K562 (cell line): ENCODE measurements around the gene RAD51D.

Experiments used
- CEBPB ChIP-seq: fragments of 450-650 bp; IDR thresholded peaks from 2 replicates; pipeline ENCODE4 v1.6.1; 2016; ENCODE audit warnings: missing genetic modification characterization, missing compliant biosample characterization
- CTCF ChIP-seq, 3 experiments: IDR thresholded peaks in 2 of 3; conservative IDR thresholded peaks in 1 of 3; 2 replicates each; pipeline ENCODE4 v1.5.1; 2011 to 2012; ENCODE audit warnings: low read length in 3 of 3, mild to moderate bottlenecking in 3 of 3, control low read depth in 2 of 3, improper control_type of control experiment in 1 of 3, inconsistent platforms in 1 of 3, low read depth in 1 of 3, mixed read lengths in 1 of 3, moderate library complexity in 1 of 3; ENCODE audit not compliant: insufficient read depth in 2 of 3
- DPF2 ChIP-seq: fragments of 450-650 bp; IDR thresholded peaks from 2 replicates; pipeline ENCODE4 v1.6.1; 2016
- EP300 ChIP-seq: IDR thresholded peaks from 2 replicates; pipeline ENCODE4 v1.6.1; 2012; ENCODE audit warnings: low read length, improper control_type of control experiment
- HCFC1 ChIP-seq: IDR thresholded peaks from 2 replicates; pipeline ENCODE4 v1.6.1; 2012; ENCODE audit warnings: low read depth, low read length, improper control_type of control experiment
- MYC ChIP-seq, 2 experiments: fragments of 250-450 bp in 1 of 2; sonication (Bioruptor Pico) in 1 of 2; IDR thresholded peaks; 2 replicates each; pipeline versions ENCODE4 v1.5.1 to v1.6.1; 2012 to 2021; ENCODE audit warnings: low read depth in 2 of 2, borderline replicate concordance in 1 of 2, improper control_type of control experiment in 1 of 2, low read length in 1 of 2, mild to moderate bottlenecking in 1 of 2, moderate library complexity in 1 of 2
- RFX1 ChIP-seq: fragments of 450-650 bp; IDR thresholded peaks from 2 replicates; pipeline ENCODE4 v1.6.1; 2016; ENCODE audit warnings: mild to moderate bottlenecking, moderate library complexity
- RNF219 ChIP-seq: fragments of 250-450 bp; sonication (Bioruptor Pico); IDR thresholded peaks from 2 replicates; pipeline ENCODE4 v1.5.0; 2022; ENCODE audit warnings: mild to moderate bottlenecking

- TF ChIP-seq CEBPB (tag) = no peak
- no peak for TF ChIP-seq DPF2
- TF ChIP-seq CTCF (IDR thresholded peaks at IDR 0.05 in 2 of 3, conservative IDR thresholded peaks at IDR 0.05 in 1 of 3; ENCODE audit: insufficient read depth in 2 of 3, low read depth in 1 of 3, low read length in 3 of 3) = no peak
- TF ChIP-seq RFX1 = no peak
- no peak for TF ChIP-seq MYC (IDR thresholded peaks at IDR 0.05; ENCODE audit: low read depth, low read length)
- no peak for TF ChIP-seq MYC (CRISPR knock-in tag; IDR thresholded peaks at IDR 0.05; ENCODE audit: borderline replicate concordance, low read depth)
- no peak for TF ChIP-seq HCFC1
- no peak for TF ChIP-seq RNF219 (CRISPR knock-in tag)
- no peak for TF ChIP-seq EP300
Observed at GRCh38 chr17:35048685-35049379, 70.8 kb downstream of the RAD51D start.
